ENCODE measurements around the gene C7orf33. TPM values are rescaled to one million over a fixed set of nuclear protein-coding genes. Genes with fewer than 3 reads are reported as not detected.

C7orf33 gene
- total RNA-seq, 5 donors from 2014 or later (not counting 1 experiment from before 2014, with no cell fraction given), result not detected

DNA sequence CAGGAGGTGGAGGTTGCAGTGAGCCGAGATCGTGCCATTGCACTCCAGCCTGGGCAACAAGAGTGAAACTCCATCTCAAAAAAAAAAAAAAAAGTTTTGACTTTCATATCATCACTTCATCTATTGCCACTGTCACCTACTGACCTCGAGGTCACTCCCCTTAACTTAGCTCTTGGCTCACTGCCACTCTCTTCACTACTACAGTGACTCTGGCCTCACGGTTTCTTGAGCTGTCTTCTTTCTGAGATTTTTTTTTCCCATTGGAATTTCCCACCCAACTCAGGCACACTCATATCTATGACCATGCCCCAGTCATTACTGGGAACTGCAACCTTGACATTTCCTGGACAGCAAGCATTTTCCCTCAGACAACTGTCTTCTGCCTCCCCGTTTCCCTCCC, 42.6 kb upstream of the C7orf33 start:
- H3K4me3 ChIP-seq (ENCODE audit: control insufficient read depth in 1 of 2, extremely low read depth in 1 of 2, low read length in 1 of 2), result no peak overlapping the region
- 54% methylated on average over 3 of the region's 5 CpGs for WGBS (ENCODE audit: insufficient coverage)
- H3K9me3 ChIP-seq, result no peaks in the 10 kb centered on the region
- H3K4me3 Mint-ChIP-seq, result no peak overlapping the region
- ATAC-seq (replicated peaks in 1 of 4) (no peak), DNase-seq (no peak)
- H3K36me3 ChIP-seq (ENCODE audit: control insufficient read depth in 2 of 2, extremely low read depth in 1 of 2, insufficient read depth in 1 of 2, low read length in 1 of 2), result no peaks in the 10 kb centered on the region
- no peaks in the 10 kb centered on the region for H3K36me3 Mint-ChIP-seq
- POLR2A ChIA-PET, result interaction anchor here in 1 of 2 donors (0.9 kb wide), 1 partner anchor 427 kb away, joined by 3 read pairs; no protein-coding TSS in a partner anchor
- H3K27ac ChIP-seq (ENCODE audit: low read length), result no peak overlapping the region
- no peak overlapping the region for H3K27ac Mint-ChIP-seq
- H3K4me1 ChIP-seq (ENCODE audit: control insufficient read depth in 1 of 2, extremely low read depth in 1 of 2, insufficient read depth in 2 of 2, low read length in 2 of 2), result no peaks in the 10 kb centered on the region
- peaks cover 0 to 4% of the 10 kb centered on the region in 2 donors for H3K27me3 Mint-ChIP-seq
- no peaks in the 10 kb centered on the region for H3K4me1 Mint-ChIP-seq
- H3K9me3 Mint-ChIP-seq, result peaks cover 0 to 16% (median 9%) of the 10 kb centered on the region in 3 donors
- CTCF ChIA-PET, result interaction anchor here in 1 of 2 donors (0.7 kb wide), 1 partner anchor 386 kb away, joined by 8 read pairs; no protein-coding TSS in a partner anchor
- H3K27me3 ChIP-seq (replicated peaks in 1 of 2; ENCODE audit: control insufficient read depth in 2 of 2, extremely low read depth in 1 of 2, insufficient read depth in 2 of 2, low read length in 1 of 2), result no peaks in the 10 kb centered on the region

DNA sequence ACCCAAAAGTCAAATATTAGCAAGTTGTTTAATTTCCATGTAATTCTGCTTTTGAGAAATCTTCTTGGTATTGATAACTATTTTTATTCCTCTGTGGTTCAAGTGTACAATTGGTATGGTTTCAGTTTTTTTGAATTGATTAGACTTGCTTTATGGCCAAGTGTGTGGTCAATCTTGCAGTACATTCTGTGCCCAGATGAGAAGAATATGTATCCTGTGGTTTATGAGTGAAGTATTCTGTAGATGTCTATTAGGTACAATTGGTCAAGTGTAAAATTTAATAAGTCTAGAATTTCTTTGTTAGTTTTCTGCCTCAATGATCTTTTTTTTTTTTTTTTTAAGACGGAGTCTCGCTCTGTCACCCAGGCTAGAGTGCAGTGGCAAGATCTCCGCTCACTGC, 36.6 kb upstream of the C7orf33 start:
- POLR2A ChIA-PET, result no interaction called here
- no CpG with 5 or more reads among the region's 3 CpGs for WGBS (ENCODE audit: insufficient coverage)

GRCh38 chr7:148556892-148557291, 33.7 kb upstream of the C7orf33 start:
- 94% methylated on average over 3 of the region's 3 CpGs for WGBS (ENCODE audit: insufficient coverage)
- H3K4me1 Mint-ChIP-seq, result peaks cover 6 to 14% (median 8%) of the 10 kb centered on the region in 3 donors
- CTCF ChIA-PET, result interaction anchor here in 1 of 2 donors (0.7 kb wide), 1 partner anchor 10 kb away, joined by 4 read pairs; no protein-coding TSS in a partner anchor
- DNase-seq (no peak), ATAC-seq (replicated peaks in 1 of 4) (no peak)
- Histone ChIP-seq H3K4me1 (ENCODE audit: control insufficient read depth in 1 of 2, extremely low read depth in 1 of 2, insufficient read depth in 2 of 2, low read length in 2 of 2) (peaks cover 0 to 5% of the 10 kb centered on the region in 2 experiments), H3K27me3 (replicated peaks in 1 of 2; ENCODE audit: control insufficient read depth in 2 of 2, extremely low read depth in 1 of 2, insufficient read depth in 2 of 2, low read length in 1 of 2) (peaks cover 0 to 8% of the 10 kb centered on the region in 2 experiments), H3K27ac (ENCODE audit: low read length) (no peak overlapping the region), H3K36me3 (ENCODE audit: control insufficient read depth in 2 of 2, extremely low read depth in 1 of 2, insufficient read depth in 1 of 2, low read length in 1 of 2) (no peaks in the 10 kb centered on the region), H3K9me3 (no peaks in the 10 kb centered on the region), H3K4me3 (ENCODE audit: control insufficient read depth in 1 of 2, extremely low read depth in 1 of 2, low read length in 1 of 2) (no peak overlapping the region)
- H3K9me3 Mint-ChIP-seq, result no peaks in the 10 kb centered on the region
- H3K36me3 Mint-ChIP-seq, result no peaks in the 10 kb centered on the region
- H3K4me3 Mint-ChIP-seq, result no peak overlapping the region
- peaks cover 4 to 24% of the 10 kb centered on the region in 2 donors for H3K27me3 Mint-ChIP-seq
- no peak overlapping the region for H3K27ac Mint-ChIP-seq
- POLR2A ChIA-PET, result no interaction called here

More for the DNA sequence above, 36.6 kb upstream of the C7orf33 start:
- CTCF ChIA-PET, result interaction anchor here in 1 of 2 donors (0.7 kb wide), 1 partner anchor 825 kb away, joined by 3 read pairs; no protein-coding TSS in a partner anchor
- Mint-ChIP-seq H3K9me3 (peaks cover 0 to 16% (median 9%) of the 10 kb centered on the region in 3 donors), H3K4me1 (peaks cover 6 to 14% (median 8%) of the 10 kb centered on the region in 3 donors), H3K27me3 (peaks cover 4 to 8% of the 10 kb centered on the region in 2 donors), H3K4me3 (no peak overlapping the region), H3K36me3 (no peaks in the 10 kb centered on the region), H3K27ac (no peak overlapping the region)
- Histone ChIP-seq H3K27ac (ENCODE audit: low read length) (no peak overlapping the region), H3K4me3 (ENCODE audit: control insufficient read depth in 1 of 2, extremely low read depth in 1 of 2, low read length in 1 of 2) (no peak overlapping the region), H3K9me3 (no peaks in the 10 kb centered on the region), H3K36me3 (ENCODE audit: control insufficient read depth in 2 of 2, extremely low read depth in 1 of 2, insufficient read depth in 1 of 2, low read length in 1 of 2) (no peaks in the 10 kb centered on the region), H3K27me3 (replicated peaks in 1 of 2; ENCODE audit: control insufficient read depth in 2 of 2, extremely low read depth in 1 of 2, insufficient read depth in 2 of 2, low read length in 1 of 2) (peaks cover 0 to 8% of the 10 kb centered on the region in 2 experiments), H3K4me1 (ENCODE audit: control insufficient read depth in 1 of 2, extremely low read depth in 1 of 2, insufficient read depth in 2 of 2, low read length in 2 of 2) (peaks cover 0 to 5% of the 10 kb centered on the region in 2 experiments)
- DNase-seq (no peak), ATAC-seq (replicated peaks in 1 of 4) (no peak)

GRCh38 chr7:148558914-148559313, 31.7 kb upstream of the C7orf33 start:
- Histone ChIP-seq H3K27ac (ENCODE audit: low read length) (no peak overlapping the region), H3K4me1 (ENCODE audit: control insufficient read depth in 1 of 2, extremely low read depth in 1 of 2, insufficient read depth in 2 of 2, low read length in 2 of 2) (peaks cover 4 to 5% of the 10 kb centered on the region in 2 experiments), H3K4me3 (ENCODE audit: control insufficient read depth in 1 of 2, extremely low read depth in 1 of 2, low read length in 1 of 2) (no peak overlapping the region), H3K9me3 (no peaks in the 10 kb centered on the region), H3K36me3 (ENCODE audit: control insufficient read depth in 2 of 2, extremely low read depth in 1 of 2, insufficient read depth in 1 of 2, low read length in 1 of 2) (no peaks in the 10 kb centered on the region), H3K27me3 (replicated peaks in 1 of 2; ENCODE audit: control insufficient read depth in 2 of 2, extremely low read depth in 1 of 2, insufficient read depth in 2 of 2, low read length in 1 of 2) (peaks cover 0 to 8% of the 10 kb centered on the region in 2 experiments)
- no peaks in the 10 kb centered on the region for H3K36me3 Mint-ChIP-seq
- ATAC-seq (replicated peaks in 1 of 4) (no peak), DNase-seq (no peak)
- H3K27ac Mint-ChIP-seq, result no peak overlapping the region
- WGBS (ENCODE audit: insufficient coverage), result 100% methylated on average over 1 of the region's 1 CpG
- peaks cover 4 to 24% of the 10 kb centered on the region in 2 donors for H3K27me3 Mint-ChIP-seq
- peaks cover 9 to 18% (median 11%) of the 10 kb centered on the region in 3 donors for H3K4me1 Mint-ChIP-seq
- CTCF ChIA-PET, result interaction anchor here in 1 of 2 donors (0.6 kb wide), 1 partner anchor 127 kb away, joined by 3 read pairs; no protein-coding TSS in a partner anchor
- POLR2A ChIA-PET, result no interaction called here
- no peak overlapping the region for H3K4me3 Mint-ChIP-seq
- H3K9me3 Mint-ChIP-seq, result peaks cover 0 to 4% (median 0%) of the 10 kb centered on the region in 3 donors

GRCh38 chr7:148561099-148561498, 29.5 kb upstream of the C7orf33 start:
- peaks cover 15 to 19% (median 15%) of the 10 kb centered on the region in 3 donors for H3K4me1 Mint-ChIP-seq
- peaks cover 3 to 24% of the 10 kb centered on the region in 2 donors for H3K27me3 Mint-ChIP-seq
- no peak overlapping the region for H3K4me3 Mint-ChIP-seq
- Histone ChIP-seq H3K4me1 (ENCODE audit: control insufficient read depth in 1 of 2, extremely low read depth in 1 of 2, insufficient read depth in 2 of 2, low read length in 2 of 2) (peaks cover 0 to 10% of the 10 kb centered on the region in 2 experiments), H3K27me3 (replicated peaks in 1 of 2; ENCODE audit: control insufficient read depth in 2 of 2, extremely low read depth in 1 of 2, insufficient read depth in 2 of 2, low read length in 1 of 2) (peaks cover 0 to 8% of the 10 kb centered on the region in 2 experiments), H3K4me3 (ENCODE audit: control insufficient read depth in 1 of 2, extremely low read depth in 1 of 2, low read length in 1 of 2) (no peak overlapping the region), H3K36me3 (ENCODE audit: control insufficient read depth in 2 of 2, extremely low read depth in 1 of 2, insufficient read depth in 1 of 2, low read length in 1 of 2) (no peaks in the 10 kb centered on the region), H3K9me3 (no peaks in the 10 kb centered on the region), H3K27ac (ENCODE audit: low read length) (no peak overlapping the region)
- DNase-seq (no peak), ATAC-seq (replicated peaks in 1 of 4) (no peak)
- ChIA-PET CTCF (no interaction called here), POLR2A (interaction anchor here in 1 of 2 donors (0.6 kb wide), 1 partner anchor 380 kb away, joined by 3 read pairs; no protein-coding TSS in a partner anchor)
- no peaks in the 10 kb centered on the region for H3K36me3 Mint-ChIP-seq
- H3K27ac Mint-ChIP-seq, result no peak overlapping the region
- H3K9me3 Mint-ChIP-seq, result peaks cover 0 to 7% (median 0%) of the 10 kb centered on the region in 3 donors

GRCh38 chr7:148563583-148564274, 26.8 kb upstream of the C7orf33 start:
- H3K4me1 Mint-ChIP-seq, result peaks cover 13 to 16% (median 15%) of the 10 kb centered on the region in 3 donors
- H3K27me3 Mint-ChIP-seq, result peaks cover under 1 to 18% of the 10 kb centered on the region in 2 donors
- ATAC-seq (replicated peaks in 1 of 4) (no peak), DNase-seq (no peak)
- Histone ChIP-seq H3K27me3 (replicated peaks in 1 of 2; ENCODE audit: control insufficient read depth in 2 of 2, extremely low read depth in 1 of 2, insufficient read depth in 2 of 2, low read length in 1 of 2) (no peaks in the 10 kb centered on the region), H3K9me3 (no peaks in the 10 kb centered on the region), H3K4me3 (ENCODE audit: control insufficient read depth in 1 of 2, extremely low read depth in 1 of 2, low read length in 1 of 2) (no peak overlapping the region), H3K36me3 (ENCODE audit: control insufficient read depth in 2 of 2, extremely low read depth in 1 of 2, insufficient read depth in 1 of 2, low read length in 1 of 2) (no peaks in the 10 kb centered on the region), H3K4me1 (ENCODE audit: control insufficient read depth in 1 of 2, extremely low read depth in 1 of 2, insufficient read depth in 2 of 2, low read length in 2 of 2) (peaks cover 0 to 10% of the 10 kb centered on the region in 2 experiments), H3K27ac (ENCODE audit: low read length) (no peak overlapping the region)
- ChIA-PET CTCF (interaction anchor here in 1 of 2 donors (1.8 to 1.9 kb wide), 2 partner anchors 11 to 399 kb away, joined by 5 to 10 read pairs; no protein-coding TSS in a partner anchor), POLR2A (no interaction called here)
- WGBS (ENCODE audit: insufficient coverage), result no CpG with 5 or more reads among the region's 4 CpGs
- peak overlapping the region; percentile 77 to 91 for H3K27ac Mint-ChIP-seq
- H3K4me3 Mint-ChIP-seq, result peak overlapping the region; percentile 1 to 50 (median 32)
- no peaks in the 10 kb centered on the region for H3K36me3 Mint-ChIP-seq
- peaks cover 0 to 7% (median 0%) of the 10 kb centered on the region in 3 donors for H3K9me3 Mint-ChIP-seq

Data from T-cell (primary cell).